Measurements from ENCODE around the gene ELF1.
"Not testable (repeated sequence)": the region's sequence is repeated elsewhere in the genome, so short reads cannot be mapped to it uniquely, and the experiment has no call there.

The ELF1 gene

DNA sequence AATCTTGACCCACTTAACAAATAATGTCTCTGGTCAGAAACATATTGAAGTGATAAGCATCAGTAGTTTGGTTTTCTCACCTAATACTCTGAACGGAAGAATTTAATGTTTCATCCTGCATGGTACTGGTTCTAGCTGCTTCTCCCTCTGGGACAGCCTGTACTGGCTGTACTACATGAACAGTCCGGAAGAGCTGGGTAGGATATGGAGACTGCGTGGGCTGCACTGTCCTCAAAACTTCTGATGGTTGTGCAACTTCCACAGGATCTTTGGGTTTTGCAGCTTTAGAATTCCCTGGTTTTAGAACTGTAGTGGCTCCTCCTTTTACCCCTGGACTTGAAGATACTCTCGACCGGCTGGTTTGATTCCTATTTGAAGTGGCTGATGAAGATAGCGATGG, 78.3 kb downstream of the ELF1 start:
- no peak for DNase-seq (ENCODE audit: low read depth in 2 of 2)

DNA sequence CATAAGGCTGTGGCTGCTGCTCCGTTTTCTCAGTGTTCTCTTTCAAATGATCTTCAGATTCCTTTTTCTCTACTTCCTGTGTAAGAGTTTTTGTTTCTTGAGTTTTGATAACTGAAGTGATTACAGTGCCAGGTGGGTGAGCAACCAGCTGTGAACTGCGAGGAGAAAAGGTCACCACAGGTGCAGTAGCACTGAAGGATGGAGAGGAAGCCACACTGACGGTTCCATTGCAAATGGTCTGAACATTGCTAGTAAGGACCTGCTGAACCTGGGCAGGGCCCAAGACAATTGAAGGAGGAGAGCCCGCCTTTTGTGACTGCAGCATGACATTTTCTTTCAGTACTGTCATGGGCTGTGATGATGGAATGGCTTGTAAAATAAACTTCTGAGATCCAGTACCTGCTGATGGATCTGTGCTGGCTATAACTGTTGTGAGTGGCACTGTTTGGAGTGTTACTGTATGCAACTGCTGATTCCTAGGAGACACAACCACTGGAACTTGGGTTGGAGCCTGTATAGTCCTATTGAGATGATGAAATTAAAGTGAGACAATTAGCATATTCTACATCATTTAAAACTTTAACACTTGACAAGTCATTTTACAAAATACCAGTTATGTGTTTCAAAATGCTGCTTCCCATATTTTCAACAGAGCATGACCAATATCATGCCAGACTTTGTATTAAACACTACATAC, 85.5 kb downstream of the ELF1 start:
- no peak for DNase-seq (ENCODE audit: low read depth in 2 of 2)

- no peak for DNase-seq (ENCODE audit: low read depth in 2 of 2)
Observed at GRCh38 chr13:40932252-40932651, 86.9 kb downstream of the ELF1 start.

- DNase-seq (ENCODE audit: low read depth in 2 of 2) = no peak
Observed at GRCh38 chr13:40931719-40932118, 87.4 kb downstream of the ELF1 start.

- not testable (repeated sequence) for DNase-seq (ENCODE audit: low read depth in 2 of 2)
Observed at GRCh38 chr13:40929883-40930282, 89.2 kb downstream of the ELF1 start.

GRCh38 chr13:40928980-40929379, 90.1 kb downstream of the ELF1 start:
- no peak for DNase-seq (ENCODE audit: low read depth in 2 of 2)

DNA sequence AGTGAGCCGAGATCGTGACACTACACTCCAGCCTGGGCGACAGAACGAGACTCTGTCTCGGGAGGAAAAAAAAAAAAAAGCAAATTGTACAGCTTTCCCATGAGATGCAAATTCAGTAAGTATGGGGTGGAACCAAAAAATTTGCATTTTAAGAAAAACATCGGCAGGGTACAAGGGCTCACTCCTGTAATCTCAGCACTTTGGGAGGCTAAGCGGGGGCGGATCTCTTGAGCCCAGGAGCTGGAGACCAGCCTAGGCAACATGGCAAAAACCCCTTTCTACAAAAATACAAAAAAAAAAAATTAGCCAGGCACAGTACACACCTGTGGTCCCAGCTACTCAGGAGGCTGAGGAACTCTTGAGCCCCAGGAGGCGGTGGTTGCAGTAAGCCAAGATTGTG, 91.2 kb downstream of the ELF1 start:
- no peak for DNase-seq (ENCODE audit: low read depth in 2 of 2)

- DNase-seq (ENCODE audit: low read depth in 2 of 2) = no peak
Observed at GRCh38 chr13:40923867-40924266, 95.2 kb downstream of the ELF1 start.

GRCh38 chr13:40922437-40923040, 96.6 kb downstream of the ELF1 start:
- DNase-seq (ENCODE audit: low read depth in 2 of 2) = no peak

DNA sequence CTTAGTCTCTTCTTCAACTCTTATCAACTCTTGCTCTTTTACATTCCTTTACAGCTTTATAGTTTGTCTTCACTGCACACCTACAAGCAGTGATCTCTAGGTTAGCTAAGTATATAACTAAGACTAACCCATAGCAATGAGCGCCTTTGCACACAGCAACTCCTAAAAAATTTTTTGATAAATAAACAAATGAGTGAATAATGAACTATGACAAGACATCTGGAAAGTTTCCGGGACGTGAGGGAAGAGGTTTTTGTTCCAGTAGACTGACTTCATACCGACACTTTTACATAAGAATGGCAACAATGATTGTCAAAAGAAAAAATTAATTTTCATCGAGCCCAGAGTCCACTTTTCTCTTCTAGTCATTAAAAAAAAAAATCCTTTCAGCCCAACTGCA, 98.3 kb downstream of the ELF1 start:
- DNase-seq (ENCODE audit: low read depth in 2 of 2) = no peak

GRCh38 chr13:40919901-40920300, 99.2 kb downstream of the ELF1 start:
- DNase-seq (ENCODE audit: low read depth in 2 of 2) = not testable (repeated sequence)

GRCh38 chr13:40916207-40916998, 102.7 kb downstream of the ELF1 start:
- no peak for DNase-seq (ENCODE audit: low read depth in 2 of 2)

DNA sequence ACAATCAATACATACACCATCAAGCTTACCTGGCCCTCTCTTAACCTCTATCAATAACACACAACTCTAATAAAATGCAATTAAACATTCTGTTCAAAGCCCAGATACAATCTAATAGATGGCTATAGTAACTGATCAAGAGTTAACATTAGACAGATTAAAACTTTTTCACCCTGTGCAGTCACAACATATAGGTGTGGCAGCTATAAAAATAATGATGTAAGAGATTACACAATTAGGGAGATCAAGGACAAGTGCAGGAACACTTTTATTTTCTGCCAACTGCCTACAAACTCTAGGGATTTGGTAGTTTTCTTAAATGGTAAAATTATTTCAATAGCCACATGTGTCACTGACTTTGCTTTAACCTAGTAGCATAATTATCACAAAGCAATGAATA, 104.3 kb downstream of the ELF1 start:
- DNase-seq (ENCODE audit: low read depth in 2 of 2) = not testable (repeated sequence)

DNA sequence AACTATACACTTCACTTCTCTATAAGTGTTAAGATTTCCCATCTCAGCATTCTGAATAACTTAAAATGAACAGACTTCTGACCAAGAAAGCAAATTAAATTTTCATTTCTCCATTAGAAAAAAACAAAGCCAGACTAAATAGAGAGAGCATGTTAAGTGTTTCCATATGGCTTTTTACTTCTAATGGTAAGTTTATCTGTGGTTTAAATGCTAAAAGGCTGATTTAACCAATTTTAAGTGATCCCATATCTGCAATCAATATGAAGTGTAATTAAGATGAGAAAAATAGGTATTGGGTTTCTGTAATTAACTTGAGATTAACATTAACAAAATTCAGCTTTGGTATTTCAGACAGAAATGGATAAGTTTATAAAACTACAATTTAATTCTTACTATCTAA, 107.8 kb downstream of the ELF1 start:
- no peak for DNase-seq (ENCODE audit: low read depth in 2 of 2)

DNA sequence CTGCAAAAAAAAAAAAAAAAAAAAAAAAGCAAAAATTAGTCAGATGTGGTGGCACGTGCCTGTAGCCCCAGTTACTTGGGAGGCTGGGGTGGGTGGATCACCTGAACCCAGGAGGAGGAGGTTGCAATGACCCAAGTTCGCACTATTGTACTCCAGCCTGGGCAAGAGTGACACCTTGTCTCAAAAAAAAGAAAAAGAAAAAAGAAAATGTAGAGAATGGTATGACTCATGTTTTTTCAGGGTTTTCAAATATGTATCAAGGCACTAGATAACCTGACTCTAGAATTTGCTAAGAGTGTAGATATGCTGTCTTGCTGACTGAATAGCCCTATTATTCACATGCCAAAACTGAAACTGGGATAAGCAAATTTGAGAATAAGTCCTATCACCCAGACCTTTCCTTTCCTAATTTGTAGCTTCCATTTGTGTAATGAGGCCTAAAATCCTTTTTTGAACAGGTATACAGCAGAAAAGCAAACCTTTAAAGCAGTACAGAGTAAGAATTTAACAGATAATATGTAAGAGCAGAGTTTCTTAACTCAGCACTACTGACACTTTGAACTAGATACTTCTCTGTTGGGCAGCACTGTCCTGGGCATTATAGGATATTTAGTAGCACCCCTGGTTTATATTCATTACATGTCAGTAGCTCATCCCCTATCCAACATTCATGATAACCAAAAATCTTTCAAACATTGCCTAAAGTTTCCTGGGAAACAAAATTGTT, 108.6 kb downstream of the ELF1 start:
- no peak for DNase-seq (ENCODE audit: low read depth in 2 of 2)

DNA sequence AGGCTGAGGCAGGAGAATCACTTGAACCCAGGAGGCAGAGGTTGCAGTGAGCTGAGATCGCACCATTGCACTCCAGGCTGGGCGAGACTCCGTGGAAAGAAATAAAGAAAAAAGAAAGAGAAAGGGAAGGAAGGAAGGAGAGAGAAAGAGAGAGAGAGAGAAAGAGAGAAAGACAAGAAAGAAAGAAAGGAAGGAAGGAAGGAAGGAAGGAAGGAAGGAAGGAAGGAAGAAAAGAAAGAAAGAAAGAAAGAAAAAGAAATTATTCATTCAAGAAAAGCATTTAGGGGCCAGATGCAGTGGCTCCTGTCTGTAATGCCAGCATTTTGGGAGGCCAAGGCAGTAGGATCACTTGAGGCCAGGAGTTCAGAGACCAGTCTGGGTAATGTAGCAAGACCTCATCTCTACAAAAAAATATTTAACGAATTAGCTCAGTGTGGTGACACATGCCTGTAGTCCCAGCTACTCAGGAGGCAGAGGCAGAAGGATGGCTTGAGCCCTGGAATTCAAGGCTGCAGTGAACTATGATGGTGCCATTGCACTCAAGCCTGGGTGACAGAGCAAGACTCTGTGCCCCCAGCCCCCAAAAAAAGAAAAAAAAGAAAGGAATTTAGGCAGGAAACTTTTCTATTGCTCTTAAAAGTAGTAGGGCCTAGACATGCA, 109.4 kb downstream of the ELF1 start:
- not testable (repeated sequence) for DNase-seq (ENCODE audit: low read depth in 2 of 2)

DNA sequence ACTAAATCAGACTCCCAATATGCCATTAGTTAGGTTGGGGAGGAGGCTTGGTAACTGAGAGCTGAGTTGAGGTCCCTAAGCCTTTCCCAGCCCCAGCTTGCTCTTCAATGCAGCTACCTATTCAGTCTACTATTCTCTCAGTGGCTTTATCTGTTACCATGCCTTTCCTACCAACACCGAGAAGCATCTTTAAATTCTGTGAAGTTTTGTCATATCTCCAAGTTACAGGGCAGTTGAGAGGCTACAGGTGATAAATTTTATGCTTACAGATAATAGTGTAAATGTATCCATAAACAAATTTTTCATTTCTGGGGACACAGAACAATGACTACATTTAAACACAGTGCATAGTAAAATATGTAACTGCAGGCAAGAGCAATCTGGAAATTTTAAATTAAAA, 110.6 kb downstream of the ELF1 start:
- no peak for DNase-seq (ENCODE audit: low read depth in 2 of 2)

- not testable (repeated sequence) for DNase-seq (ENCODE audit: low read depth in 2 of 2)
Observed at GRCh38 chr13:40901032-40901431, 118.1 kb downstream of the ELF1 start.

GRCh38 chr13:40900568-40900967, 118.5 kb downstream of the ELF1 start:
- not testable (repeated sequence) for DNase-seq (ENCODE audit: low read depth in 2 of 2)

DNA sequence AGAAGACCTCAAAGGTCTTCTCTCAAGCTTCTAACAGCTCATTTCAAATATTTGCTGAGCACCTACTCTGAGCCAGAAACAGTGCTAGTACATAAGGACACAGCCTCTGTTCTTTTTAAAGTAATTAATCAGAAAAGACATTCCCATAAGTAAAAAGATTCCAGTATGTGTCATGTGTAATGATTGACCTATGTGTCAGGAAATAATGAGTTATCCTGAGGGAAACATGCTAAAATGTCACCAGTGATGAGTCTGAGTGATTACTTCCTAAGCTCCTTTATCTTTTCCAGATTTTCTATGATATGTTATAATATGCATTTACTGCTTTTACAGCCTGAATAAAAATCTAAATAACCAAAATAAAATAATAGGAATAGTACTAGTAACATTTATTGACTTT, 122.1 kb downstream of the ELF1 start:
- no peak for DNase-seq (ENCODE audit: low read depth in 2 of 2)

Data from stimulated activated CD8-positive, alpha-beta memory T cell treated with anti-CD3 and anti-CD28 coated beads, Interleukin-15, amount 100 ng/mL, for 48 hours (primary cell).